OCI-LY3 (cell line): ENCODE measurements around the gene DNHD1.

Experiments used
- EZH2phosphoT487 ChIP-seq: fragments of 200-600 bp; shearing (Covaris generic); IDR thresholded peaks from 2 replicates; pipeline ENCODE4 v1.6.1; 2018; ENCODE audit warnings: antibody characterized with exemption, mixed run types, low read depth
- TF ChIP-seq, protein P1 (sequence below): fragments of 200-600, 300-600 bp; sonication (generic); IDR thresholded peaks from 2 replicates; pipeline ENCODE4 v1.5.1; 2014; ENCODE audit warnings: antibody characterized with exemption, low read length, low read depth

DNA sequence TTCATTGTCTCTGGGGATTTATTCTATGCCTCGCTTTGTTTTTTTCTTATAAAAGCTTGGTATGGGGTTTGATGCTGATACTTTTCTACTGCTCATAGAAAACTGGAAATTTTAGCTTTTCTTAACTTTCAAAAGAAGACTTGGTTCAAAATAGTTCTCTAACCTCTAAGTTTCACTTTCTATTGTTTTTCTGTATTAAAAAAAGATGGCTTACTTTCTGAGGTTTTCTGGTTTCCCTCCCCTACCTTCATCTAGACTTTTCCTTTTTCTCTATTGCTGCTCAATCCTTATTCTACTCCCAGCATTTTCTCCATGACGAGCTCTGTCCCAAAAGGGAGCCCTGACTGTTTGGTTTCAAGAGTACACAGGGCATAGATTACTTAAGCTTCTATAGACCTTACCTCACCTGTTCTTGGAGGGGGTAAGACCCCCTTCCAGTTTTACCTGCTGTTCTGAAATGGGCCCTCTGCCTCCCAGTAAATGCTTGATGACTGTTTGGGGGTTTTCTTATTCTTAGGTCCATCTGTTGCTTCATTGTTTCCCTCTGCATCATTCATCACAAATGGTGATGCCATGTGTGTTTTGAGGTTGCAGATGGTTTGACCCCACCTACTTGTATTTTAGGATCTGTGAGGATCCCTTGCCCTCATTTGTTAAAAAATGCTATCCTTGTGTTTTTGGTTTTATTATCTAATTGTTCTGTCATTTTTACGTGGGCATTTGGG is 29.5 kb downstream of the DNHD1 start:
- TF ChIP-seq, protein P1, sequence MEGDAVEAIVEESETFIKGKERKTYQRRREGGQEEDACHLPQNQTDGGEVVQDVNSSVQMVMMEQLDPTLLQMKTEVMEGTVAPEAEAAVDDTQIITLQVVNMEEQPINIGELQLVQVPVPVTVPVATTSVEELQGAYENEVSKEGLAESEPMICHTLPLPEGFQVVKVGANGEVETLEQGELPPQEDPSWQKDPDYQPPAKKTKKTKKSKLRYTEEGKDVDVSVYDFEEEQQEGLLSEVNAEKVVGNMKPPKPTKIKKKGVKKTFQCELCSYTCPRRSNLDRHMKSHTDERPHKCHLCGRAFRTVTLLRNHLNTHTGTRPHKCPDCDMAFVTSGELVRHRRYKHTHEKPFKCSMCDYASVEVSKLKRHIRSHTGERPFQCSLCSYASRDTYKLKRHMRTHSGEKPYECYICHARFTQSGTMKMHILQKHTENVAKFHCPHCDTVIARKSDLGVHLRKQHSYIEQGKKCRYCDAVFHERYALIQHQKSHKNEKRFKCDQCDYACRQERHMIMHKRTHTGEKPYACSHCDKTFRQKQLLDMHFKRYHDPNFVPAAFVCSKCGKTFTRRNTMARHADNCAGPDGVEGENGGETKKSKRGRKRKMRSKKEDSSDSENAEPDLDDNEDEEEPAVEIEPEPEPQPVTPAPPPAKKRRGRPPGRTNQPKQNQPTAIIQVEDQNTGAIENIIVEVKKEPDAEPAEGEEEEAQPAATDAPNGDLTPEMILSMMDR, result no peak
- no peak for TF ChIP-seq EZH2phosphoT487
